Rectal smooth muscle tissue (tissue), 1 donor: ENCODE measurements around the gene STX16.

Experiments
- H3K27ac ChIP-seq: one replicate; pipeline ENCODE4 v1.7.0; 2013; ENCODE audit warnings: low read depth, low read length, inconsistent platforms
- H3K27me3 ChIP-seq: one replicate; pipeline ENCODE4 v1.7.0; 2013; ENCODE audit warnings: low read length; ENCODE audit not compliant: control insufficient read depth, insufficient read depth
- H3K36me3 ChIP-seq: one replicate; pipeline ENCODE4 v1.7.0; 2013; ENCODE audit warnings: low read length; ENCODE audit not compliant: control insufficient read depth, insufficient read depth
- H3K4me1 ChIP-seq: one replicate; pipeline ENCODE4 v1.7.0; 2013; ENCODE audit warnings: low read length; ENCODE audit not compliant: control insufficient read depth, insufficient read depth
- H3K4me3 ChIP-seq: one replicate; pipeline ENCODE4 v1.7.0; 2013; ENCODE audit warnings: low read length
- H3K9ac ChIP-seq: one replicate; pipeline ENCODE4 v1.7.0; 2013; ENCODE audit warnings: low read length

Gene STX16

GRCh38 chr20:58695084-58695722 is 44.1 kb downstream of the STX16 start:
- H3K4me3 ChIP-seq = no peak overlapping the region
- no peaks in the 10 kb centered on the region for H3K27me3 ChIP-seq
- H3K27ac ChIP-seq = no peak overlapping the region
- peaks cover 20% of the 10 kb centered on the region for H3K4me1 ChIP-seq
- no peak overlapping the region for H3K9ac ChIP-seq
- peaks cover 9% of the 10 kb centered on the region for H3K36me3 ChIP-seq

GRCh38 chr20:58695895-58696375 is 44.9 kb downstream of the STX16 start:
- Histone ChIP-seq H3K4me3 (no peak overlapping the region), H3K27me3 (no peaks in the 10 kb centered on the region), H3K36me3 (peaks cover 9% of the 10 kb centered on the region), H3K9ac (no peak overlapping the region), H3K4me1 (peaks cover 13% of the 10 kb centered on the region), H3K27ac (no peak overlapping the region)

GRCh38 chr20:58696411-58696961 is 45.4 kb downstream of the STX16 start:
- peaks cover 12% of the 10 kb centered on the region for H3K4me1 ChIP-seq
- H3K27ac ChIP-seq = no peak overlapping the region
- no peaks in the 10 kb centered on the region for H3K27me3 ChIP-seq
- H3K36me3 ChIP-seq = peaks cover 9% of the 10 kb centered on the region
- H3K9ac ChIP-seq = no peak overlapping the region
- H3K4me3 ChIP-seq = no peak overlapping the region

- peaks cover 9% of the 10 kb centered on the region for H3K36me3 ChIP-seq
- H3K4me3 ChIP-seq = no peak overlapping the region
- no peak overlapping the region for H3K27ac ChIP-seq
- H3K4me1 ChIP-seq = peaks cover 8% of the 10 kb centered on the region
- H3K27me3 ChIP-seq = no peaks in the 10 kb centered on the region
- H3K9ac ChIP-seq = no peak overlapping the region
Observed at GRCh38 chr20:58697201-58697866, 46.3 kb downstream of the STX16 start.

GRCh38 chr20:58697867-58698703 is 47.0 kb downstream of the STX16 start:
- Histone ChIP-seq H3K4me1 (peaks cover 8% of the 10 kb centered on the region), H3K4me3 (no peak overlapping the region), H3K36me3 (peaks cover 10% of the 10 kb centered on the region), H3K27ac (no peak overlapping the region), H3K27me3 (no peaks in the 10 kb centered on the region), H3K9ac (no peak overlapping the region)

GRCh38 chr20:58698741-58699622 is 47.9 kb downstream of the STX16 start:
- Histone ChIP-seq H3K4me3 (no peak overlapping the region), H3K9ac (no peak overlapping the region), H3K4me1 (peaks cover under 1% of the 10 kb centered on the region), H3K27ac (no peak overlapping the region), H3K36me3 (peaks cover 17% of the 10 kb centered on the region), H3K27me3 (no peaks in the 10 kb centered on the region)

GRCh38 chr20:58699623-58700107 is 48.6 kb downstream of the STX16 start:
- Histone ChIP-seq H3K27ac (no peak overlapping the region), H3K4me1 (no peaks in the 10 kb centered on the region)

GRCh38 chr20:58700121-58700821 is 49.2 kb downstream of the STX16 start:
- H3K4me3 ChIP-seq = no peak overlapping the region
- no peak overlapping the region for H3K9ac ChIP-seq
- H3K27me3 ChIP-seq = no peaks in the 10 kb centered on the region
- no peaks in the 10 kb centered on the region for H3K4me1 ChIP-seq
- H3K27ac ChIP-seq = no peak overlapping the region
- peaks cover 14% of the 10 kb centered on the region for H3K36me3 ChIP-seq

More at GRCh38 chr20:58699623-58700107, 48.6 kb downstream of the STX16 start:
- no peak overlapping the region for H3K4me3 ChIP-seq
- H3K9ac ChIP-seq = no peak overlapping the region
- no peaks in the 10 kb centered on the region for H3K27me3 ChIP-seq
- peaks cover 17% of the 10 kb centered on the region for H3K36me3 ChIP-seq

GRCh38 chr20:58700823-58701222 is 49.7 kb downstream of the STX16 start:
- peaks cover 14% of the 10 kb centered on the region for H3K36me3 ChIP-seq

GRCh38 chr20:58701431-58702160 is 50.5 kb downstream of the STX16 start:
- H3K27me3 ChIP-seq = no peaks in the 10 kb centered on the region
- H3K4me1 ChIP-seq = peaks cover 2% of the 10 kb centered on the region
- H3K9ac ChIP-seq = no peak overlapping the region
- no peak overlapping the region for H3K4me3 ChIP-seq
- H3K36me3 ChIP-seq = peaks cover 14% of the 10 kb centered on the region
- no peak overlapping the region for H3K27ac ChIP-seq

More at GRCh38 chr20:58700823-58701222, 49.7 kb downstream of the STX16 start:
- Histone ChIP-seq H3K27ac (no peak overlapping the region), H3K9ac (no peak overlapping the region), H3K27me3 (no peaks in the 10 kb centered on the region), H3K4me3 (no peak overlapping the region), H3K4me1 (no peaks in the 10 kb centered on the region)
